ENCODE results near the gene CILP2.

GRCh38 chr19:19562665-19563347, 24.7 kb downstream of the CILP2 start:
- no peak for TF ChIP-seq EZH2 (IDR thresholded peaks at IDR 0.05)
- no peak for TF ChIP-seq POLR2AphosphoS5 (IDR thresholded peaks at IDR 0.05; ENCODE audit: borderline replicate concordance, low read depth, low read length)
